HUDEP-2 (cell line): ENCODE measurements around the gene HAPLN3.
"Not testable (repeated sequence)": the region's sequence is repeated elsewhere in the genome, so short reads cannot be mapped to it uniquely, and the experiment has no call there.

Experiments
- DNase-seq, 76 experiments: peaks; one replicate each; lab custom pipeline; 2025; ENCODE audit not compliant: unreplicated experiment in 76 of 76; lab: John Stamatoyannopoulos, UW

HAPLN3 gene, protein sequence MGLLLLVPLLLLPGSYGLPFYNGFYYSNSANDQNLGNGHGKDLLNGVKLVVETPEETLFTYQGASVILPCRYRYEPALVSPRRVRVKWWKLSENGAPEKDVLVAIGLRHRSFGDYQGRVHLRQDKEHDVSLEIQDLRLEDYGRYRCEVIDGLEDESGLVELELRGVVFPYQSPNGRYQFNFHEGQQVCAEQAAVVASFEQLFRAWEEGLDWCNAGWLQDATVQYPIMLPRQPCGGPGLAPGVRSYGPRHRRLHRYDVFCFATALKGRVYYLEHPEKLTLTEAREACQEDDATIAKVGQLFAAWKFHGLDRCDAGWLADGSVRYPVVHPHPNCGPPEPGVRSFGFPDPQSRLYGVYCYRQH

DNA sequence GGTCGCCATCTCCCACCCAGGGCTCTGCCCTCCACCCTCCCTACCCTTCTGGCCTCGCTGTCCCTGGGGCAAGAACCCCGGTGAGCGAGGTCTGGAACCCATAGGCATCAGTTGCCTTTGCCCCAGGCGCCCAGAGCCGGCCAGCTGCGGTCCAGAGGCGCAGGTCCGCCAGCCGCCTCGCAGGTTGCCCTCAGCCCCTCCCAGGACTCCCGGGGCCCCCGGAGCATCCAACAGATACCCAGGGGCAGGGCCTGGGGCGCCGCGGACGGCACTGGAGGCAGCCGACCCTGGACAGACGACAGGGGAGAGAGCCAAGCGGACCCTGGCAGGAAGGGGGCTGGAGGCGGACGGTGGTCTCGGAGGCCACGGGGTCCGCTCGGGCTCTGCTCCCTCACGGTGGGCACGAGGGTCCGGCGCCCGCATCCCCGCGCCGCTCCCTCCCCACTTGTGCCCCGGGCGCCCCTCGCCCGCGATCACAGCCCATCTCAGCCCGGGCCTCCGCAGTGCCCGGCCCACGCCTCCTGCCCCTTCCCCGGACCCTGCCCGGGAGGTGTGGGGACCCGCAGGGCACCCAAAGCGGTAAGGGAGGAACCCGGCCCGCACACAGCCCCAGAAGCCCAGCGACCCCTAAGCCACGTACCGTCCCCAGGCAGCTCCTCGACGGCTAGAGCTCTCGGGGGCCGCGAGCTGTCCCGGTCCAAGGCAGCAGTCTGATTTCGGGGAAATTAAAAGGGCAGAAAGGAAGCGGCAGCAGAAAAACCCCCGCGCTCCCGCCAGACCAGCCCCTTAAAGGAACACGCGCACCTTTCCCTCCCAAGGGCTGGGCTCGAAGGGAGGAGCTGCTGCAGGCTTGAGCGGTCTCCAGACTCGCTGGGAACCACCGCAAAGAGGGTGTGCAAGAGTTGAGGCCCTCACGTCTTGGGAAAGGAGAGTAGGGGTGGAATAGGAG lies at the start of gene HAPLN3:
HAPLN3 (minus strand) TSS at position 726 of the 949 bp plus-strand sequence. CDS start 8,246 bp downstream, outside the sequence.
- DNase-seq, result peak in 2 of 76 experiments; percentile 3 to 7

GRCh38 chr15:88940110-88940675 lies 44.8 kb upstream of the HAPLN3 start:
- DNase-seq, result no peak

- DNase-seq, result no peak
These were observed 44.1 kb upstream of the HAPLN3 start for GRCh38 chr15:88939486-88939806.

DNA sequence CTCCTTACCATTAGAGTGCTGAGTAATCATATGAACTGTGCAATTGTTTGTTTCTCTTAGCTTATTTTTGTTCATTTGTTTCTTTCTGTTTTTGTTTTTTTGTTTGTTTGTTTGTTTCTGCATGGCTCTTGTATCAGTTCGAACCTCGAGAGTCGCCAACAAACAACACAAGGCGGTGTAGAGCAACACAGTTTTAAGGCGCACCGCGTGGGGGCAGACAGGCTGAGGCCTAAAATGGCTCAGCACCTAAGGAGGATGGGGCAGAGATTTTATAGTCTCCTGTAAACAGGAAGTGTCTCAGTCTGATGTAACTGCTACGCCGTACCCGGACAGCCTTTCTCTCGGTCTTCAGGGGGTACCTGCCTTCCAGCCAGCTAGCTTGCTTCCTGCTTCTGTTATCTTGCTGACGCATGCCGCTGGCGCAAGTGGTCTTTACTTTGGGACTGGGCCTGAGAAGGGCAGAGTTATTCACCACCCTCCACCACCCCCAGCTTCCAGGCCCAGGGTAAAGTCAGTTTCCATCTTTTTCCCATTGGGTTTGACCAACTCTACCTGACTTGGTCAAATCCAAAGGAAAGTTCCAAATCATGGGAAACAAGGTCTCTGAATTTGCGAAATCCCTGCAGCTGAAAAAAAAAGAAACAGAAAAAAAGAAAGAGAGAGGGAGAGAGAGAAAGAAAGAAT lies 43.6 kb upstream of the HAPLN3 start:
- no peak for DNase-seq

DNA sequence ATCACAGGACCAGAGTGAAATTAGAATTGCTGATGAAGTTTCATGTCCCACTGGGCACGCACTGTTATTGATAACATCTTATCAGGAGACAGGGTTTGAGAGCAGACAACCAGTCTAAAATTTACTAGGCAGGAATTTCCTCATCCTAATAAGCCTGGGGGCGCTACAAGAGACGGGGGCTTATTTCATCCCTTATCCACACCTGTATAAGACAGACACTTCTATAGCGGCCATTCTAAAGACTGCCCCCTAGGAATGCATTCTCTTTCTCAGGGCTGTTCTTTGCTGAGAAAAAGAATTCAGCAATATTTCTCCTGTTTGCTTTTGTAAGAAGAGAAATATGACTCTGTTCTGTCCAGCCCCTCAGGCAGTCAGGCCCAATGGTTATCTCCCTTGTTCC lies 39.1 kb upstream of the HAPLN3 start:
- DNase-seq, result not testable (repeated sequence)

GRCh38 chr15:88932875-88933330 lies 37.6 kb upstream of the HAPLN3 start:
- no peak for DNase-seq

- no peak for DNase-seq
These were observed 37.0 kb upstream of the HAPLN3 start for GRCh38 chr15:88932271-88932874.

GRCh38 chr15:88930579-88930978 lies 35.2 kb upstream of the HAPLN3 start:
- DNase-seq, result no peak

DNA sequence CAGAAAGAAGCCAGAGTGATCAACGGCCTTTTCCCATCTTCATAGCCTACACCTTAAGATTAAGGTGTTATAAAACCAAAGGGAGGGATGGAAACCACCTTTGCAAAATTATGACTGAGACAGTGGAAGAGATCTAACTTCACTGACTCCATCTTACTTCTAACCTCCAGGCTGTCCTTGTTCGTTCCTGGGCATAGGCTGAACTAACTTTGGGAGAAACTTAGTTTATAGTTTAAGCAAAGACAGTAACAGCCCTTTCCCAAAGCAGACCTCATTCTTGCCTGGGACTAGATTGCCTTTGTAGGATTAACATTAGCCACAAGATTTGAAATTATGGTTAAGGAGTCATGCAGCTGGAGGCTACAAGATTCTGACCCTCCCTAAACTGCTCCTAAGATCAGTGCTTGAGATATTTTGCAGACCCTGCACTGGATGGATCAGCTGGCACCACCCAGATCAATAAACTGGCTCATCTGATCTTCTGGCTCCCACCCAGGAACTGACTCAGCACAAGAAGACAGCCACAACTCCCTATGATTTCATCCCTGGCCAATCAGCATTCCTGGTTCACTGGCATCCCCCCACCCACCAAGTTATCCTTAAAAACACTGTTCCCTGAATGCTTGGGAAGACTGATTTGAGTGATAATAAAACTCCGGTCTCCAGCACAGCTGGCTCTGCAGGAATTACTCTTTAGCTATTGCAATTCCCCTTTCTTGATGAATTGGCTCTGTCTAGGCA lies 34.2 kb upstream of the HAPLN3 start:
- peak in 10 of 76 experiments; percentile 2 to 27 (median 9) for DNase-seq

- not testable (repeated sequence) for DNase-seq
These were observed 32.8 kb upstream of the HAPLN3 start for GRCh38 chr15:88928192-88928591.

- DNase-seq, result not testable (repeated sequence)
These were observed 30.3 kb upstream of the HAPLN3 start for GRCh38 chr15:88925648-88926047.

- DNase-seq, result not testable (repeated sequence)
These were observed 25.6 kb upstream of the HAPLN3 start for GRCh38 chr15:88920892-88921435.

GRCh38 chr15:88920186-88920891 lies 25.0 kb upstream of the HAPLN3 start:
- peak in 25 of 76 experiments; percentile 1 to 40 (median 17) for DNase-seq

DNA sequence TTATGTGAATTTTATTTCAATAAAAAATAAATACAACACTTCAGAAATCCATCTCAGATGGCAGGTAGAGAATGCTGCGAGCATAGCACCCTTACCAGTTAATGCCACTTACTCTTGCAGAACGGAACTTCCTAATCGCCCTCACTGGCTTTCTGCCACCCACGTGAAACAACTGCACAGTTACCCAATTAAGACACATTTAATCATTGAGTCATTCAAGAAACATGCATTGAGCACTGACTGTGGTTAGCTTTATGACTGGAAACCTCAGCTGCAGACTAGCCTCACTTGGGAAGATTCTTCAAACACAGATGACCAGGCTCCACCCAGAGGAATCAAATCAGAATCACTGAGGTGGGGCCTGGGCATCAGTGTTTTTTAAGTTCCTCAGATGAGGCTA lies 23.4 kb upstream of the HAPLN3 start:
- DNase-seq, result peak in 37 of 76 experiments; percentile 2 to 61 (median 28)

DNA sequence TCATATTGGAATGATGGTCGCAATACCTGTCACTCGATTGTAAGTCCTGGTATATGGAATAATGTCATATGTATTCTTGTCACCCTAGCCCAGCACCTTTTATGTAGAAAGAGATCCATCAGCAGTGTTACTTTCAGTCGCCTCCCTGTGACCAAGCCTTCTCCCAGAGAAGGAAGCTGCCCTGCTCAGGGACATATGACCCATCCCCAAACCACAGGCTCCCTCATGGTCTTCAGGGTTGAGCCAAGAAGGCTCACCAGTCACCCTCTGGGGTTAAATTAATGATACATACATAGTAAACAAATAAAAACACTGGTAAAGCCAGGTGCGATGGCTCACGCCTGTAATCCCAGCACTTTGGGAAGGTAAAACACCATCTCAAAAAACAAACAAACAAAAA lies 22.4 kb upstream of the HAPLN3 start:
- no peak for DNase-seq

GRCh38 chr15:88915354-88915753 lies 20.0 kb upstream of the HAPLN3 start:
- DNase-seq, result no peak

DNA sequence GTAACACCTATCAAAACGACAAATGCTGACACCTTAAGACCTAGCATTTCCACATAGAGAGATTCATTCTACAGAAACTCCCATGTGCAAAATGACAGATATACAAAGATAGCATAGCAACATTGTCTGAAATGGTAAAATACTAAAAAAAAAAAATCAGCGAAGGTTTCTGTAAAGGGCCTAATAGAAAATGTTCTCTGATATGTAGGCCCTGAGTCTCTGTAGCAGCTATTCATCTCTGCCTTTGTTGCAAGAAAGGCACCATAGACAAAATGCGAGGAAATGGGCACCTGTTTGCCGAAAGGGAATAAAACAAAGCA lies 18.5 kb upstream of the HAPLN3 start:
- no peak for DNase-seq

- DNase-seq, result peak in 56 of 76 experiments; percentile 8 to 72 (median 51)
These were observed 17.9 kb upstream of the HAPLN3 start, which contains the start of gene MFGE8 for GRCh38 chr15:88913017-88913849. TSS of gene MFGE8 (minus strand) at chr15:88913379. CDS start at chr15:88913319, 60 bp downstream.
